ENCODE measurements around the gene NTN1. TPM values are rescaled to one million over a fixed set of nuclear protein-coding genes. Genes with fewer than 3 reads are reported as not detected.

Gene NTN1
- total RNA-seq, 1 donor from 2014 or later, result 5.8 TPM

- DNase-seq (ENCODE audit: low spot score), result no peak
Measured at GRCh38 chr17:9230861-9231260, 209.6 kb downstream of the NTN1 start.

DNA sequence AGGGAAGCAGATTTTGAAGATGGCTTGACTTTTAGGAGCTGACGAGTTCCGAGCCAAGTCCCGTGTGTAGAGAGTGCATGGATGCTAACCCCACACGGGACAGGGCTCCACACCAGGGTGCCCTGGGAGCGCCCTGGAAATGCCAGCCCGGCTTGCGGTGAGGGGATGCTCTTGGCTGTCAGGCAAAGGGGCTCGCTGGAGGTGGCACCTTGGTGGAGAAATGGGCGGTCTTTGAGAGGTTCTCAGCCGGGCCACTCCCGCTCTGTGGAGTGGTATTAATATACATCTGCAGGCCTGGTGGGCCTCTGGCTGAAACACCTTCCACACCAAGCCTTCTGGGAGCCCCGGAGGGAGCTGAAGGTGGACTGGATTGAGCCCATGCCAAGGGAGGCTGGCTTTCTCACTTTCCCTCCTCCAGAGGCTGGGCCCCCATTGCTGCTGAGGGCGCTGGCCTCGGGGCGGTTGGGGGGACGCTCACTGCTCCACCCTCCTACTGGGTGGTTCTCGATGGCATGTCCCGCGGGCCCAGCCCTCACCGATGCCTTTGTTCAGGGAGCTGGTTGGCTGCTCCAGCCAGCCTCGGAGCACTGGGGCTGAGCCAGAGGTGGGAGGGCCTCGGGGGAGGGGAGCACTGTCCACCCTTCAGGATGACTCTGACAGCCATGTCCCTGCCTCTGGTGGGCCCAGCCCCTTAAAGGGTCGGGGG is 210.3 kb downstream of the NTN1 start:
- no peak for DNase-seq (ENCODE audit: low spot score)

DNA sequence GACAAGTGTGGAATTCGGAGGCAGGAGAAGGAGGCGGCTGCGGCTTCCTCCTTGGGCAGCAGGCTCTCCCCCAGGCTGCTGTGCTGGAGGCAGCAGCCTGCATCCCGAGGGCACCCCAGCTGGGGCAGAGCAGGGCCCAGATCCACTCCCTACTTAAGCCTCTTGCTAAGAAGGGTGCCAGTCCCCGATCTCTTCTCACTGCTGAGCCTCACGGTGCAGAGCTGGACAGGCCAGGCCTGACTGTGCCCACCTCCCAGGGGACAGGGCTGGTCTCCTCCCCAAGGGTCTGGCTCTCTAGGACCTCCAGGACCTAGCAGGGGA is 210.8 kb downstream of the NTN1 start:
- no peak for DNase-seq (ENCODE audit: low spot score)

- DNase-seq (ENCODE audit: low spot score), result peak; percentile 52
Measured at GRCh38 chr17:9232591-9233270, 211.4 kb downstream of the NTN1 start.

GRCh38 chr17:9233271-9233599 is 211.9 kb downstream of the NTN1 start:
- no peak for DNase-seq (ENCODE audit: low spot score)

GRCh38 chr17:9233761-9234160 is 212.5 kb downstream of the NTN1 start:
- DNase-seq (ENCODE audit: low spot score), result no peak

DNA sequence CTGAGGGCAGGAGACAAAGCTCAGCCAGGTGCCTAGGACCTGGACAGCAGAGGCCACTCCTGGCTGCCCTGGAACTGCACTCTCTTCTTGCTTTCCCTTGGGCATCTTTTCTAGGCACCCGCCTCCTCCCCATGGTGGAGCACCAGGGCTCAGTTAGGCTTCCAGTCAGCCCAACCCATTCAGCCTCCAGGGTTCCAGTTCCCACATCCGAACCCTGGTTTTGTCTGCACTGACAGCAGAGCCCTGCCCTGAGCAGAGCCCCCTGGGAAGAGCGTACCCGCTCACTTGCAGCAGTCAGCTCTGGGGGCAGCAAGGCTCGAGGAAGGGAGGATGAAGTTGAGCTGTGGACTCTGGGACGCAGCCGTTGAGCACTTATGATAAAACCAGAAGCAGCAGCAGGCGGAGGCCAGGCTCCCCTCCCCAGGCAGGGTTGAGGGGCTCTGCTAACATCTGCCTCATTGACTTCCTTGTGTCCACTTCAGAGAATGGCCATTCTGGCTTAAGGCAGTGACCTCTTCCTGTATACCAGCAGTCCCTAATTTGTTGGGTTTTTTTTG is 213.2 kb downstream of the NTN1 start:
- DNase-seq (ENCODE audit: low spot score), result no peak

- no peak for DNase-seq (ENCODE audit: low spot score)
Measured at GRCh38 chr17:9235346-9235745, 214.0 kb downstream of the NTN1 start.

DNA sequence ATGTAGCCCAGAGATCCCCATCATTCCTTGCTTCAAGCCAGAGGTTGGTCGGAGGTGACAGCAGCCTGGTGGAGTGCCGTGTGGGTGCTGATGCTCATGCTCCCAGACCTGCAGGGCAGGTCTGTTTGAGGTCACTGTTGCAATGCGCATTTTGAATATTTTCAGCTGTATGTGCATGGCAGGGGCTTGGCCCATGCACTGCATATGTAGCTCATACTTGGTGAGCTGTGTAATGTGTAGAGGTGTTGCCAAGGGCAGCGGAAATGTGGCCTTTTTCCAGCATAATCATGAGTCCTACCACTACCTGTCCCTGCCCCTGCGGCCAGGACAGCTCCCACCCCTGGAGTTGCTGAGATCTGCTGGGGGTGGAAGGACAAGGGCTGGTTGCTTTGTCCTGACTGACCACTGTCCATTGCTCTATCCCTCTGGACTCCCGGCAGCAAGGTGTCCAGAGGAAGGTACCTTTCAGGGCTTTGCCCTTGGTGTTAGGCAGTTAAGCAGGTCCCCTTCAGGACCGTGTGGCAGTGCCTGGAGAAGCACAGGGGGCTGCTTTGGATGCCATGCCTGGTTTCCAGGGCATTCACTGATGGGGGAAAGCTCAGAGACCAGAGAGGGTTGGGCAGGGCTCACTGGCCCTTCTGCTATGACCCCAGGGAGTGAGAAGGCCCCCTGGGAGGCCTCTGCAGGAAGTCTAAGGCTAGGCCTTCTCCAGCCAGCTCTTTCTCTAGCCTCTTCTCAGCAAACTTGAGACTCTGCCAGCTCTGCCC is 215.2 kb downstream of the NTN1 start:
- DNase-seq (ENCODE audit: low spot score), result no peak

DNA sequence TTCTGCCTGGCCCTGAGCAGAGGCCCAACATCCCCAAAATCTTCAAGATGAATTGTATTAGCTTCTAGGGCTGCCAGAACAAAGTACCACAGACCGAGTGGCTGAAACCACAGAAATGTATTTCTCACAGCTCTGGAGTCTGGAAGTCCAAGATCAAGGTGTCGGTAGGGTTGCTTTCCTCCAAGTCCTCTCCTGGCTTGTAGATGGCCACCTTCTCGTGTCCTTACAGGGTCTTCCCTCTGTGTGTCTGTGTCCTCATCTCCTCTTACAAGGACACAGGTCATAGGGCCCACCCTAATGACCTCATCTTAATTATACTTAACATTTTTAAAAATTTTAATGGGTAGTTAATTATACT is 215.7 kb downstream of the NTN1 start:
- no peak for DNase-seq (ENCODE audit: low spot score)

GRCh38 chr17:9237661-9238301 is 216.5 kb downstream of the NTN1 start:
- no peak for DNase-seq (ENCODE audit: low spot score)

DNA sequence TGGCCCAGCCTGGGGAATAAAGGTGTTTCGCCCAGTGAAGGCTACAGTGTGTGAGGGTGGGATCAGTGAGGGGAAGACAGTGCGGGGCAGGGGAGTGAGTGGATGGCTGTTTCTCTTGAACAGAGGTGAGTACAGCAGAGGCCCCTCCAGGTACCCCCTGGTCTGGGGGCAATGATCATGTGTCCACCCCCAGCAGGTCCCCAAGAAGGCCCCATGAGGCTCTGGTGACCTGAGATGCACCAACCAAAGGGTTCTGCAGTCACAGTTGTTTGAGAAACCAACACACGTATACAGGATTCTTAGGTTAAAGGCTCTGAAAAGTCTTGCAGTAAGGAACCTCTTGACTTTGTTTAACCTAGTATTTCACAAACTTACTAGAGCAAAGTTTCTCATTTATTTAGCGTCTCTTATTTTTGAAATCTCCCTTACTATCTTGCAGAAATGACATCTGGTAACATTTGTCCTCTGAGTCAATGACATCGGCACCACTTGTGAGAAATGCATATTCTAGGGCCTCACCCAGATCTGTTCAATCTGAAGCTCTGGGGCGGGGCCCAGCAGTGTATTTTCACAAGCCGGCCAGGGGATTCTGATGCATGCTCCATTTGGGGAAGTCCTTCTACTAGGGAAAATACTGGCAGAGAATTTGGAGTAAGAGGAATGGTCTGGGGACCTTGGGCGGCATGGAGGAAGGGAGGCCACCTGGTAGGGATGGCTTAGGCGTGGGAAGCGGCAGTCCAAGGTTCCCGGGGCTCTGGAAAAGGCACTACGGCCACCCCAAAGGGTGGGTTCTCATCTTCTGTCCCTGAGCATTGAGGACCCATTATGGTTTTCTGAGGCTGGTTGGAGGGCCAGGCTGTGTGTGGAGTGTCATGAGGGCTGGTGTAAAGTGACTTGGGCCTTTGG is 217.3 kb downstream of the NTN1 start:
- no peak for DNase-seq (ENCODE audit: low spot score)

- peak; percentile 15 for DNase-seq (ENCODE audit: low spot score)
Measured at GRCh38 chr17:9239246-9239792, 218.0 kb downstream of the NTN1 start.

DNA sequence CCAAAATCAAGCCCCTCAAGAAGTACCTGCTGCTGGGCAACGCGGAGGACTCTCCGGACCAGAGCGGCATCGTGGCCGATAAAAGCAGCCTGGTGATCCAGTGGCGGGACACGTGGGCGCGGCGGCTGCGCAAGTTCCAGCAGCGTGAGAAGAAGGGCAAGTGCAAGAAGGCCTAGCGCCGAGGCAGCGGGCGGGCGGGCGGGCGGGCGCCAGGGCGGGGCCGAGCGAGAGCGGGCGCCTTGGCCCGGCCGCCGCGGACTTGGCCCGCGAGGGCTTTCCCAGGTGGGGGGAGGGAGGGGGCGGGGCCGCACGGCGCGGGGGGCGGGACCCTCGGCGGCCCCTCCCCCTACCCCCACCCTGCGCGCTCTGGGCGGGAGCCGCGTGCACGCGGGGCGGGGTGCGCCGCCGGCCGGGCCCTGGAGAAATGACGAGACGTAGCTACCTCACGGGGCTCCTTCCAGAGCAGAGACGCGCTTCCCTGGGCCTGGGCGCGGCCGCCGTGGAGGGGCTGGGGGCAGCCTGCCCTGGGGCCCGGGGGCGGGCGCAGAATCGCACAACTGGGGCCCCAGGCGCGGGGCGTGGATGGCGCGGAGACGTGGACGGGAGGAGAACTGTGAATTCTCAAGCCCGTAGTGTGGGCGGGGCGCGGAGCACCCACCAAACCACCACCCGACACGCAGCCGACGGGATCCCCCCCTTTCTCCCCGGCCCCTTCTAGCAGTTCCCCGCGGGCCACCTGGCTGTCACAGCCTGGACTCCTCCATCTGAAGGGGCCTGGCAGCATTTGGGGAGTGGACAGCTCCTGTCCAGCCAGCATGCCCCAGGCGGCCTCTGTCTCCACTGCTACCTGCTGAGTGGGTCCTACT is 218.7 kb downstream of the NTN1 start:
- DNase-seq (ENCODE audit: low spot score), result peak; percentile 63

- DNase-seq (ENCODE audit: low spot score), result peak; percentile 74
Measured at GRCh38 chr17:9240659-9241370, 219.5 kb downstream of the NTN1 start.

- peak; percentile 15 for DNase-seq (ENCODE audit: low spot score)
Measured at GRCh38 chr17:9241371-9241712, 220.0 kb downstream of the NTN1 start.

DNA sequence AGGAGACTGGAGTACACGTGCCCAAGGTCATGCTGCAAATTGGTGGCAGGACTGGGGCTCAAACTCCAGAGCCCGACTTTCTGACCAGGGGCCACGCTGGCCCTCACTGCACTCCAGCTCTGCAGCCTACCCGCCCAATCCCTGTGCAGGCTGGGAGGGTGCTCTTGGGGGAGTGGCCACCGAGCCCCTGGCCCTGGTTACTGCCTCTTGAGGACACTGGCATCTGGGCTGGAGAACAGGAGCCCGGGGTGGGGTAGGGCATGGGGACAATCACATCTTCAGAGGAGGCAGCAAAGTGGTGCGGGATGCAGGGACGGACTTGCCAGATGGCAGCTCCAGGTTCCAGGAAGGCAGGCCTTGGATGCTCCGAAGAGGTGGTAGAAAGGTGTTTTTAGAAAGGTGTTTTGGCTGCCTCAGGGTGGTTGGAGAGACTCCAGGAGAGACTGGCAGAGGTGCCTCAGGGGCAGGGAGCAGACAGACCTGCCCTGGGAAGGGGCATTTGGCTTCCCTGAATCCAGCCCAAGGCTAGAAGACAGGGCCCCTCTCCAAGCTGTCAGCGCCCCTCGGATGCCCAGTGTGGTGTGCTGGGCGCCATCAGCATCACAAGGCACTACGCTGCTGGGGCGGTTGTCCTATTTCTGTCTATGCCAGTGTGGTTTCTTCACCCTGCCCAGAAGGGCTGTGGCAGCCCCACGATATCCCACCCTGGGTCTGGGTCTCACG is 220.6 kb downstream of the NTN1 start:
- no peak for DNase-seq (ENCODE audit: low spot score)

- no peak for DNase-seq (ENCODE audit: low spot score)
Measured at GRCh38 chr17:9242497-9242881, 221.2 kb downstream of the NTN1 start.

DNA sequence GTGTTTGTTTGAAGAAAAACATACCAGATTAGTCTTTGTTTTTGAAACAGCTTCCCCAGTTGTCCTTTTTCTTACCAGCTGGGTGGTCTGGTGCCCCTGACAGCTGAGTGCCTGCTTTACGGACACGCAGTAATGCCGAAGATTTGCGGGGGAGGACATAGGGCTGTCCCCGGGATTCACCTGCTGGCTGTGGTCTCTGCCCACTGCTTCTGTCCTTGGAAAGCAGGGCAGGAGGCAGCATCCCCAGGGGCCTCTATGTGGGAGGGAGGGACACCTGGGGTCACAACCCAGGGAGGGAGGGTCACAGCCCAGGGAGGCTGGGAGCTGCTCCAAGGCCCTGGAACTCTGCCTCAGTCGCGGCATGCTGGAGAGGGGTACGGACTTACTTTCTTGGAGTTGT is 221.7 kb downstream of the NTN1 start:
- no peak for DNase-seq (ENCODE audit: low spot score)

All from umbilical cord (tissue), 2 donors.